ENCODE measurements around the gene MAML3. TPM values are rescaled to one million over a fixed set of nuclear protein-coding genes. Genes with fewer than 3 reads are reported as not detected.

Gene MAML3
- total RNA-seq, 4 donors from 2014 or later, result 2.4 to 50.5 (median 17.8) TPM

DNA sequence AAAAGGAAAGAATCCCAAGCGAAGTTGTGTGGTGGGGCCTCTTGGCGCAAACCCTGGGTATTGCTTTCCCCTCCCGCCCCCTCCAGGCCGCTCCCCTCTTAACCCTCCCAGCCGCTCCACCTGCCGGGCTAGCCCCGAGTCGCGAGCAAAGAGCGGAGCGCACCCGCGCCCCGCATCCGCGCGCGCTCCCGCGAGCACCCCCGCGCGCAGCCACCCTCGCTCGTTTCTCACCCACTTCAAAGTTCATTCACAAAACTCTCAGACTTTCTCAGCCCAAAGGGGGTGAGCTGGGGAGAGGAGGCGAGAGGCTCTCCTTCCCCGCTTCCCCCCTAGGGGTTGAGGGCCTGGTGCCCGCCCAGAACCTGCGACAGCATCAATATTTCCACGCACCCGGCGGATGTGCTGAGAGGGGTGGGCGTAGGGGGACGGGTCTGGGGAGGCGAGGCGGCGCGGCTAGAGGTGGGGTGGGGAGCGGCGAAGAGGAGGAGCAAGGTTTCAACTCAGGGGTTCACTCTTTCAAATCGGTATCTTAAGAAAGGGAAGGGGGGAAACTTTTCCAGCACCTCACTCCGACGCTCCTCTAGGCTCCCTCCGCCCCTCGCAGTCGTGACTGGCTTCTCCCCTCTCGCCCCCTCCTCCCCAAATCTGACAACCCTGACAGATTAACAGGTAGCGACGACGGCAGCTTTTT lies 1.8 kb downstream of the MAML3 start:
- no peaks in the 10 kb centered on the region for H3K9me3 ChIP-seq
- intact Hi-C loops (cut with DNase I; ENCODE audit: low total_unique reads), result no loop called here
- H3K27ac ChIP-seq, result peak overlapping the region; percentile 98 to 99
- TF ChIP-seq, protein P1, sequence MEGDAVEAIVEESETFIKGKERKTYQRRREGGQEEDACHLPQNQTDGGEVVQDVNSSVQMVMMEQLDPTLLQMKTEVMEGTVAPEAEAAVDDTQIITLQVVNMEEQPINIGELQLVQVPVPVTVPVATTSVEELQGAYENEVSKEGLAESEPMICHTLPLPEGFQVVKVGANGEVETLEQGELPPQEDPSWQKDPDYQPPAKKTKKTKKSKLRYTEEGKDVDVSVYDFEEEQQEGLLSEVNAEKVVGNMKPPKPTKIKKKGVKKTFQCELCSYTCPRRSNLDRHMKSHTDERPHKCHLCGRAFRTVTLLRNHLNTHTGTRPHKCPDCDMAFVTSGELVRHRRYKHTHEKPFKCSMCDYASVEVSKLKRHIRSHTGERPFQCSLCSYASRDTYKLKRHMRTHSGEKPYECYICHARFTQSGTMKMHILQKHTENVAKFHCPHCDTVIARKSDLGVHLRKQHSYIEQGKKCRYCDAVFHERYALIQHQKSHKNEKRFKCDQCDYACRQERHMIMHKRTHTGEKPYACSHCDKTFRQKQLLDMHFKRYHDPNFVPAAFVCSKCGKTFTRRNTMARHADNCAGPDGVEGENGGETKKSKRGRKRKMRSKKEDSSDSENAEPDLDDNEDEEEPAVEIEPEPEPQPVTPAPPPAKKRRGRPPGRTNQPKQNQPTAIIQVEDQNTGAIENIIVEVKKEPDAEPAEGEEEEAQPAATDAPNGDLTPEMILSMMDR (IDR thresholded peaks at IDR 0.05), result peak in 3 of 4 experiments; percentile 21 to 46 (median 44)
- peak in 1 of 2 donors; percentile 2 for TF ChIP-seq POLR2A (IDR thresholded peaks at IDR 0.05)
- H3K27me3 ChIP-seq, result no peaks in the 10 kb centered on the region
- H3K36me3 ChIP-seq, result no peaks in the 10 kb centered on the region
- peak overlapping the region; percentile 66 for H3K4me3 ChIP-seq
- H3K4me1 ChIP-seq, result no peaks in the 10 kb centered on the region
- peak; percentile 68 to 78 for DNase-seq

DNA sequence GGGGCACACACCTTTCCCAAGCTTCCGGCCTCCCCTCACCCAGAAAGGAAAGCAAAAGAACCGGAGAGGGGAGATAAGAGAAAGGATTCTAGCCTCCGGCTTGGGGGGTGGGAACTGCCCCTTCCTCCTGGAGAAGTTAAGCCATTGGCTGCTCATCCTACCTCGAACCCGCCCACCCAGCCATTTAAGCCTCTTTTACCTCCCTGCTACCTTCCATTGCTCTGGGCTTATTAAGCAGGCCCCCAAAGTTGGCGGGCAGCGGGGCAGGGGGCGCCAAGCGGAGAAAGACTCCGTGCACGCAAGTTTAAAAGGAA lies 2.3 kb downstream of the MAML3 start:
- intact Hi-C loops (cut with DNase I; ENCODE audit: low total_unique reads), result loop anchor here (2.0 kb wide), 1 partner anchor 101 kb away; no protein-coding TSS in a partner anchor
- no peaks in the 10 kb centered on the region for H3K4me1 ChIP-seq
- TF ChIP-seq POLR2A (IDR thresholded peaks at IDR 0.05), result peak in 1 of 2 donors; percentile 39
- TF ChIP-seq, protein P1 (IDR thresholded peaks at IDR 0.05), result no peak
- H3K36me3 ChIP-seq, result no peaks in the 10 kb centered on the region
- no peaks in the 10 kb centered on the region for H3K9me3 ChIP-seq
- H3K27me3 ChIP-seq, result no peaks in the 10 kb centered on the region
- peak overlapping the region; percentile 66 for H3K4me3 ChIP-seq
- DNase-seq, result peak; percentile 78 to 93
- peak overlapping the region; percentile 98 to 99 for H3K27ac ChIP-seq

DNA sequence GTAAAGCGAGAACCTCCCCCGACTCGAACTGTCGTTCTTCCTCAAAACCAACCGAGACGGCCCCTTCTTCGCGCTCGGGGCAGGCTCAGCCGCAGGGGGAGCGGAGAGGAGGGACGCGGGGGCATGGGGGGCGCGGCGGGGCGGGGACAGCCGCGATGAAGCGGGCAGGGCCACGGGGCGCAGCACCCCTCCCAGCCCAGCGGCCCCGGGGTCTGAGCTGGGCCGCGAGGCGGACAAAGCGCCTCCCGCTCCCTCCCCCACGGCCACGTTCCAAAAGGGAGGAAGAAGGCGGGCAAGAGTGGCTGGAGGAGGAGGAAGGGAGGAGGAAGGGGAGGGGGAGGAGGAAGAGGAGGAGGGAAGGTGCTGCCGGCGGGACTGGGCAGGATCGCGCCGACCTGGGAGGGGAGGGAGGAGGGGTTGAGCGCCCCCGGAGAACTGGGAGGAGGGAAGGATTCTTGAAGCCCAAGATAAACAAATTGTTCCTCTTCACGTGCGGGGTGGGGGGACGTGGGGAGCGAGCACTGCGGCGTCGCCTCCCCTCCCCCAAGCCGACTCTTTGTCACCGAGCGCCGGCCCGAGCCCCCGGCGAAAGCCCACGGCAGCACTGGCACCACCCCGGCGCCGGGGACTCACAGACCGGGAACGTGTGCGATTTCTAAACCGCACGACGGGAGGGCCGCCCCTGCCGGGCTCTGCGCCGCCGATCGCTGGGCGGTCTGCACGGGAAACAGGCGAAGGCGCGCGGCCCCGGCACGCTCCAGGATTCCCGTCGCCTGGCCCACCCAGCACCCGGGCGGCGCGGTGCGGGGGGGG lies 2.9 kb downstream of the MAML3 start:
- no peaks in the 10 kb centered on the region for H3K4me1 ChIP-seq

DNA sequence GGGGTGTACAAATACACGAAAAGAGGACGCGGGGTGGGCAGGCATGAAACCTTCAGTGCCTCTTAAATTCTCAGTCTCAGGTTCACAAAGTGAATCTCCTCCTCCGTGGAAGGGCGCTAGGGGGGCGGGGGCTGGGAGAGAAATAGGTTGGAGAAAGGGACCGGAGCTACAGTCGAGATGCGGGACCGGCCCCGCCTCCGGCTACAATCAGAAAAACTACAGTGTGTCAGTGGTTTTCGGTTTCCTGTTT lies 3.4 kb downstream of the MAML3 start:
- no peak for TF ChIP-seq POLR2A (IDR thresholded peaks at IDR 0.05)
- TF ChIP-seq, protein P1 (IDR thresholded peaks at IDR 0.05), result no peak
- peak overlapping the region; percentile 66 for H3K4me3 ChIP-seq
- intact Hi-C loops (cut with DNase I; ENCODE audit: low total_unique reads), result loop anchor here (2.0 kb wide), 1 partner anchor 102 kb away; no protein-coding TSS in a partner anchor
- no peaks in the 10 kb centered on the region for H3K27me3 ChIP-seq
- no peaks in the 10 kb centered on the region for H3K4me1 ChIP-seq
- H3K36me3 ChIP-seq, result no peaks in the 10 kb centered on the region
- H3K27ac ChIP-seq, result peak overlapping the region; percentile 98 to 99
- H3K9me3 ChIP-seq, result no peaks in the 10 kb centered on the region
- peak in 1 of 2 donors; percentile 92 for DNase-seq

More for the DNA sequence above, 2.9 kb downstream of the MAML3 start:
- Histone ChIP-seq H3K27ac (peak overlapping the region; percentile 98 to 99), H3K36me3 (no peaks in the 10 kb centered on the region), H3K27me3 (no peaks in the 10 kb centered on the region), H3K9me3 (no peaks in the 10 kb centered on the region), H3K4me3 (peak overlapping the region; percentile 66)
- intact Hi-C loops (cut with DNase I; ENCODE audit: low total_unique reads), result loop anchor here (2.0 kb wide), 1 partner anchor 102 kb away; no protein-coding TSS in a partner anchor
- TF ChIP-seq POLR2A (IDR thresholded peaks at IDR 0.05), result peak; percentile 39 to 68
- TF ChIP-seq, protein P1 (IDR thresholded peaks at IDR 0.05), result no peak
- DNase-seq, result peak; percentile 93 to 96

Data from uterus (tissue), 4 donors.